A673 (cell line): ENCODE results near the gene PKD2.

Experiments
- EZH2 ChIP-seq: fragments of 200-600 bp; sonication (generic); IDR thresholded peaks from 2 replicates; pipeline ENCODE4 v1.6.1; 2017; ENCODE audit warnings: borderline replicate concordance, low read depth, mild to moderate bottlenecking, mixed read lengths, antibody characterized with exemption, low read length; ENCODE audit not compliant: poor library complexity, severe bottlenecking
- TF ChIP-seq, protein P1 (sequence below): fragments of 300-800, 200-600 bp; sonication (generic); conservative IDR thresholded peaks from 2 replicates; pipeline ENCODE4 v1.5.1; 2017; ENCODE audit warnings: low read depth, mild to moderate bottlenecking, antibody characterized with exemption, low read length, moderate library complexity, mixed read lengths

DNA sequence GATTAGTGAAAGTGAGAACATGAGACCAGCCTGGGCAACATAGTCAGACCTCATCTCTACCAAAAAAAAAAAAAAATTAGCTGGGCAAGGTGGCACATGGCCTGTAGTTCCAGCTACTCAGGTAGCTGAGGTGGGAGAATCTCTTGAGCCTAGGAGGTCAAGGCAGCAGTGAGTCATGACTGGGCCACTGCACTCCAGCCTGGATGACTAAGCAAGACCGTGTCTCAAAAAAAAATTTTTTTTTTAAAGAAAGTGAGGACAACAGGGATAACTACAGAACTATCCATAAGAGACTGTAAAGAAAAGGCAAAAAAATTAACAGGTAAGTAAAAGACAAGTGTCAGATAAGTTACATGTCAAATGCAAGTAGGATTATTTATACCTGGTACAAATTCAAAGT lies 45.4 kb upstream of the PKD2 start:
- TF ChIP-seq, protein P1, sequence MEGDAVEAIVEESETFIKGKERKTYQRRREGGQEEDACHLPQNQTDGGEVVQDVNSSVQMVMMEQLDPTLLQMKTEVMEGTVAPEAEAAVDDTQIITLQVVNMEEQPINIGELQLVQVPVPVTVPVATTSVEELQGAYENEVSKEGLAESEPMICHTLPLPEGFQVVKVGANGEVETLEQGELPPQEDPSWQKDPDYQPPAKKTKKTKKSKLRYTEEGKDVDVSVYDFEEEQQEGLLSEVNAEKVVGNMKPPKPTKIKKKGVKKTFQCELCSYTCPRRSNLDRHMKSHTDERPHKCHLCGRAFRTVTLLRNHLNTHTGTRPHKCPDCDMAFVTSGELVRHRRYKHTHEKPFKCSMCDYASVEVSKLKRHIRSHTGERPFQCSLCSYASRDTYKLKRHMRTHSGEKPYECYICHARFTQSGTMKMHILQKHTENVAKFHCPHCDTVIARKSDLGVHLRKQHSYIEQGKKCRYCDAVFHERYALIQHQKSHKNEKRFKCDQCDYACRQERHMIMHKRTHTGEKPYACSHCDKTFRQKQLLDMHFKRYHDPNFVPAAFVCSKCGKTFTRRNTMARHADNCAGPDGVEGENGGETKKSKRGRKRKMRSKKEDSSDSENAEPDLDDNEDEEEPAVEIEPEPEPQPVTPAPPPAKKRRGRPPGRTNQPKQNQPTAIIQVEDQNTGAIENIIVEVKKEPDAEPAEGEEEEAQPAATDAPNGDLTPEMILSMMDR: no peak
- no peak for TF ChIP-seq EZH2
